ACC112 (cell line): ENCODE data around the gene SUMO3.

Experiments
- H2AFZ ChIP-seq: fragments of 200-600 bp; sonication (generic); one replicate; pipeline ENCODE4 v1.6.0; 2017; ENCODE audit warnings: antibody characterized with exemption, low read length; ENCODE audit not compliant: unreplicated experiment
- H3K27ac ChIP-seq: fragments of 200-600 bp; sonication (generic); 2 replicates; pipeline ENCODE4 v1.5.1; 2014; ENCODE audit warnings: low read depth, mild to moderate bottlenecking, antibody characterized with exemption, low read length, moderate library complexity
- H3K27me3 ChIP-seq: fragments of 200-600 bp; sonication (generic); 2 replicates; pipeline ENCODE4 v1.6.1; 2014; ENCODE audit warnings: mild to moderate bottlenecking, antibody characterized with exemption, low read length, moderate library complexity, mixed read lengths; ENCODE audit not compliant: insufficient read depth
- H3K36me3 ChIP-seq: fragments of 200-600 bp; sonication (generic); 2 replicates; pipeline ENCODE4 v1.6.1; 2016; ENCODE audit warnings: mild to moderate bottlenecking, antibody characterized with exemption, low read length, moderate library complexity, mixed read lengths; ENCODE audit not compliant: insufficient read depth
- H3K4me1 ChIP-seq: fragments of 200-600 bp; sonication (generic); one replicate; pipeline ENCODE4 v1.6.1; 2016; ENCODE audit warnings: low read length, mixed read lengths; ENCODE audit not compliant: insufficient read depth, unreplicated experiment, control insufficient read depth
- H3K4me3 ChIP-seq: fragments of 200-600 bp; sonication (generic); 2 replicates; pipeline ENCODE4 v1.5.1; 2014; ENCODE audit warnings: mild to moderate bottlenecking, low read depth, low read length
- H3K79me2 ChIP-seq: fragments of 200-600 bp; sonication (generic); one replicate; pipeline ENCODE4 v1.6.0; 2016; ENCODE audit warnings: low read length; ENCODE audit not compliant: control insufficient read depth, unreplicated experiment, insufficient read depth

The SUMO3 gene

GRCh38 chr21:44817914-44818639 is at the start of gene SUMO3:
Gene SUMO3 (minus strand): TSS chr21:44818062. CDS start chr21:44817968, 94 bp downstream.
- H3K4me3 ChIP-seq = peak within 1 kb of the TSS; percentile 92
- no peaks in the 10 kb centered on the region for H3K27me3 ChIP-seq

GRCh38 chr21:44867464-44867863 is 49.6 kb upstream of the SUMO3 start:
- peaks cover 59% of the 10 kb centered on the region for H3K4me1 ChIP-seq
- H3K79me2 ChIP-seq = peaks cover 82% of the 10 kb centered on the region

More at GRCh38 chr21:44817914-44818639, at the start of gene SUMO3:
- H3K79me2 ChIP-seq = peaks cover 44% of the 10 kb centered on the region
- H3K36me3 ChIP-seq = no peaks in the 10 kb centered on the region
- peaks cover 23% of the 10 kb centered on the region for H3K4me1 ChIP-seq
- H2AFZ ChIP-seq = peak within 1 kb of the TSS; percentile 80
- H3K27ac ChIP-seq = peak within 1 kb of the TSS; percentile 56; the same call in 1 of the 2 replicates

GRCh38 chr21:44866780-44867179 is 48.9 kb upstream of the SUMO3 start:
- peaks cover 82% of the 10 kb centered on the region for H3K79me2 ChIP-seq
- no peaks in the 10 kb centered on the region for H3K27me3 ChIP-seq
- peaks cover 6% of the 10 kb centered on the region for H3K36me3 ChIP-seq
- H3K27ac ChIP-seq = no peak overlapping the region
- no peak overlapping the region for H2AFZ ChIP-seq
- H3K4me3 ChIP-seq = no peak overlapping the region
- peaks cover 58% of the 10 kb centered on the region for H3K4me1 ChIP-seq

More at GRCh38 chr21:44867464-44867863, 49.6 kb upstream of the SUMO3 start:
- Histone ChIP-seq H2AFZ (no peak overlapping the region), H3K4me3 (no peak overlapping the region), H3K36me3 (peaks cover 6% of the 10 kb centered on the region), H3K27me3 (no peaks in the 10 kb centered on the region), H3K27ac (no peak overlapping the region)

GRCh38 chr21:44865561-44866280 is 47.9 kb upstream of the SUMO3 start:
- no peak overlapping the region for H3K27ac ChIP-seq
- no peaks in the 10 kb centered on the region for H3K27me3 ChIP-seq
- H3K79me2 ChIP-seq = peaks cover 79% of the 10 kb centered on the region
- no peak overlapping the region for H2AFZ ChIP-seq
- no peak overlapping the region for H3K4me3 ChIP-seq
- peaks cover 6% of the 10 kb centered on the region for H3K36me3 ChIP-seq
- H3K4me1 ChIP-seq = peaks cover 48% of the 10 kb centered on the region

- Histone ChIP-seq H3K79me2 (peaks cover 70% of the 10 kb centered on the region), H3K4me1 (peaks cover 30% of the 10 kb centered on the region), H3K36me3 (peaks cover 16% of the 10 kb centered on the region), H3K27me3 (no peaks in the 10 kb centered on the region), H2AFZ (no peak overlapping the region), H3K4me3 (no peak overlapping the region), H3K27ac (no peak overlapping the region)
These were observed 45.2 kb upstream of the SUMO3 start for GRCh38 chr21:44862869-44863685.

- H3K4me1 ChIP-seq = no peaks in the 10 kb centered on the region
- H2AFZ ChIP-seq = no peak overlapping the region
- H3K79me2 ChIP-seq = peaks cover 48% of the 10 kb centered on the region
- H3K4me3 ChIP-seq = no peak overlapping the region
- no peak overlapping the region for H3K27ac ChIP-seq
- H3K36me3 ChIP-seq = peaks cover 21% of the 10 kb centered on the region
- H3K27me3 ChIP-seq = no peaks in the 10 kb centered on the region
These were observed 40.9 kb upstream of the SUMO3 start for GRCh38 chr21:44858791-44859190.

GRCh38 chr21:44858291-44858690 is 40.4 kb upstream of the SUMO3 start:
- no peak overlapping the region for H2AFZ ChIP-seq
- no peaks in the 10 kb centered on the region for H3K4me1 ChIP-seq
- no peaks in the 10 kb centered on the region for H3K27me3 ChIP-seq
- no peak overlapping the region for H3K4me3 ChIP-seq
- H3K27ac ChIP-seq = no peak overlapping the region
- peaks cover 21% of the 10 kb centered on the region for H3K36me3 ChIP-seq
- peaks cover 43% of the 10 kb centered on the region for H3K79me2 ChIP-seq

GRCh38 chr21:44857127-44857892 is 39.4 kb upstream of the SUMO3 start:
- Histone ChIP-seq H3K4me3 (no peak overlapping the region), H3K4me1 (no peaks in the 10 kb centered on the region), H3K27ac (no peak overlapping the region), H2AFZ (no peak overlapping the region), H3K27me3 (no peaks in the 10 kb centered on the region), H3K36me3 (peaks cover 21% of the 10 kb centered on the region), H3K79me2 (peaks cover 37% of the 10 kb centered on the region)

GRCh38 chr21:44856131-44856530 is 38.3 kb upstream of the SUMO3 start:
- peaks cover 21% of the 10 kb centered on the region for H3K36me3 ChIP-seq
- H3K79me2 ChIP-seq = peaks cover 26% of the 10 kb centered on the region

GRCh38 chr21:44855572-44855971 is 37.7 kb upstream of the SUMO3 start:
- no peaks in the 10 kb centered on the region for H3K27me3 ChIP-seq
- H3K79me2 ChIP-seq = peaks cover 24% of the 10 kb centered on the region
- H3K27ac ChIP-seq = no peak overlapping the region
- H3K4me1 ChIP-seq = no peaks in the 10 kb centered on the region
- H3K4me3 ChIP-seq = no peak overlapping the region
- peaks cover 21% of the 10 kb centered on the region for H3K36me3 ChIP-seq
- no peak overlapping the region for H2AFZ ChIP-seq

More at GRCh38 chr21:44856131-44856530, 38.3 kb upstream of the SUMO3 start:
- no peak overlapping the region for H3K27ac ChIP-seq
- H3K27me3 ChIP-seq = no peaks in the 10 kb centered on the region
- H3K4me3 ChIP-seq = no peak overlapping the region
- no peak overlapping the region for H2AFZ ChIP-seq
- H3K4me1 ChIP-seq = no peaks in the 10 kb centered on the region
